HG02981 (cell line): ENCODE results near the gene SNX20.
A peak's percentile ranks its signal among the peaks of the same experiment; 100 is the strongest.

Experiments
- ATAC-seq: cut with Tn5 transposase; IDR thresholded peaks from one replicate; pipeline ENCODE4 v1.9.1; 2021; ENCODE audit warnings: mild to moderate bottlenecking, moderate library complexity; ENCODE audit not compliant: unreplicated experiment

The SNX20 gene, protein sequence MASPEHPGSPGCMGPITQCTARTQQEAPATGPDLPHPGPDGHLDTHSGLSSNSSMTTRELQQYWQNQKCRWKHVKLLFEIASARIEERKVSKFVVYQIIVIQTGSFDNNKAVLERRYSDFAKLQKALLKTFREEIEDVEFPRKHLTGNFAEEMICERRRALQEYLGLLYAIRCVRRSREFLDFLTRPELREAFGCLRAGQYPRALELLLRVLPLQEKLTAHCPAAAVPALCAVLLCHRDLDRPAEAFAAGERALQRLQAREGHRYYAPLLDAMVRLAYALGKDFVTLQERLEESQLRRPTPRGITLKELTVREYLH

DNA sequence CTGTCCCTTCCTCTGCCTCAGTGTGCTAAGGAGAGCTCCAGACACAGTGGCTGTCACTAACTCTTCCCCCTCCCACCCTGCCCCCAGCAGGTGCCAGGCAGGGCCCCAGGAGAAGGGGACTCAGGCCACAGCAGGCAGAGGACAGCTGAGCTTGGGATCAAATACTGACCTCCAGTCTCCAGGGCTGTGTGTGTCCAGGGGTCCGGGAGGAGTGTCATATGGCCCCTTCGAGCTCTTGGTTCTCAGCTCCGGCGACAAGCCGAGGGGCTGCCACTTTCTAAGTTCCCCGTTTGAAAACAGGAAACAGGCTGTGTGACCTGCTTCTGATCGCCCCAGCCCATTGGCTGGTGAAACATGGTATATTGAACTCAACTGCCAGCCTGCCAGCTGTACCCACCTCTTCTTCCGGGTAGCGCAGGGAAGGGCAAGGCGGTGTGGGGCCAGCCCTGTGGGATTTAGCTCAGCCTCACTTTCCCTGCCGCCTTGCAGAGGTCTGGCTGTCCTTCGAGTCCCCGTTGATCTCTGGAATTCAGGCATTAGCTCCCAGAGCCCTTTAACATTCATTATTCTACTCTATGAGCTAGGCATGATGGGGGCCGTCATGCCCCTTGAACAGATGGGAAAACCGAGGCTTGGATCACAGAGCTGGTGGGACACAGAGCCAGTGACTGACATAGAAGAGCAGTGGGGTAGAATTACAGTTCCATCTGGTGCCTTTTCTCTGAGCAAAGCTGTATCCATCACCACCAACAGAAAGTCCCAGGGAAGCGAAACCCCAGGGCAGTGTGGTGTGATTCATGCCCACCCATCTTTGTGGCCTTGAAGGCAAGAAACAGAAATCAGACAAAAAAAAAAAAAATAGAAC is at the start of gene SNX20:
Gene SNX20, minus strand, starts transcription at position 292 of the 865 bp plus-strand sequence. CDS start 3,786 bp downstream, outside the sequence.
- peak; percentile 44 for ATAC-seq

DNA sequence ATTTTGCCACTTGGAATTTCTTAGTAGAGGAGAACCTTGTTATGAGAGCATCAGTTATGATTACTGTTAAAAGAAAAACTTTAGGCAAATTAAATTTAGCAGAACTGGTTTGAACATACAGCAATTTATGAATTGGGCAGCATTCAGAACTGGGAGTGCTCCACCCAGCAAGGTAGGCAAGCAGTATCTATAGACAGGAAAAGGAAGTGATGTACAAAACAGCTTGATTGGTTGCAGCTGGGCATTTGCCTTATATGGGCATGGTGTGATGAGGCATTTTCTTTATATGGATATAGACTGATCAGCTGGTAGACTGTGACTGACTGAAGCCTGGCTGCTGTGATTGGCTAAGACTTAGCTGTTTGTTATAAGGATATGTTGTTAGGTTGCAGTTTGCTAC is 43.2 kb upstream of the SNX20 start:
- no peak for ATAC-seq

DNA sequence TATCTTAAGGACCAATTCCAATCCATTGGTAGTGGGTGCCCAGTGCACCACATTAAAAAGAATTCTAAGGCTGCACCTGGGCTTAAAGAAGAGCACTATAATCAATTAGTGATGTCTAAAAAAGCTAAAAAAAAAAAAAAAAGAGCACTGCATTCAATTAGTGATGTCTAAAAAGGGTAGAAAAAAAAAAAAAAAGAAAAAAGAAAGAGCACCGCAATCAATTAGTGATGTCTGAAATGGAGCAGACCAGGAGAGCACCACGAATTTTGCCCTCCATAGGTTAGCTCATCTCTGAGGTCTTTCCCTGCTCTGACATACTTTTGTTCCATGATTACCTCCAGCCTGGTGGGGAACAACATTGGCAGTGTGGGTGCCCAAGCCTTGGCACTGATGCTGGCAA is 41.8 kb upstream of the SNX20 start:
- no peak for ATAC-seq

DNA sequence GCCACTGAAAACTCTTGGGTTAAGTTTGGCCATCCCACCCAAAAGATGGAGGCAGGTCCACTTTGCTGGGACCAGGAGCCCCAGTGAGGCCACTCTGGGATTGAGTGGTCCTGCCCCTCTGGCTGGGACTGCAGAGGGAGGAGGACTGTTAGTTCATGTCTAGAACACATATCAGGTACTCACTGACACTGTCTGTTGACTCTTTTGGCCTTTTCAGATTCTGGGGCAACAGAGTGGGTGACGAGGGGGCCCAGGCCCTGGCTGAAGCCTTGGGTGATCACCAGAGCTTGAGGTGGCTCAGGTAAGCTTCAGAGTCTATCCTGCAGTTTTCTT is 41.3 kb upstream of the SNX20 start:
- ATAC-seq: no peak

DNA sequence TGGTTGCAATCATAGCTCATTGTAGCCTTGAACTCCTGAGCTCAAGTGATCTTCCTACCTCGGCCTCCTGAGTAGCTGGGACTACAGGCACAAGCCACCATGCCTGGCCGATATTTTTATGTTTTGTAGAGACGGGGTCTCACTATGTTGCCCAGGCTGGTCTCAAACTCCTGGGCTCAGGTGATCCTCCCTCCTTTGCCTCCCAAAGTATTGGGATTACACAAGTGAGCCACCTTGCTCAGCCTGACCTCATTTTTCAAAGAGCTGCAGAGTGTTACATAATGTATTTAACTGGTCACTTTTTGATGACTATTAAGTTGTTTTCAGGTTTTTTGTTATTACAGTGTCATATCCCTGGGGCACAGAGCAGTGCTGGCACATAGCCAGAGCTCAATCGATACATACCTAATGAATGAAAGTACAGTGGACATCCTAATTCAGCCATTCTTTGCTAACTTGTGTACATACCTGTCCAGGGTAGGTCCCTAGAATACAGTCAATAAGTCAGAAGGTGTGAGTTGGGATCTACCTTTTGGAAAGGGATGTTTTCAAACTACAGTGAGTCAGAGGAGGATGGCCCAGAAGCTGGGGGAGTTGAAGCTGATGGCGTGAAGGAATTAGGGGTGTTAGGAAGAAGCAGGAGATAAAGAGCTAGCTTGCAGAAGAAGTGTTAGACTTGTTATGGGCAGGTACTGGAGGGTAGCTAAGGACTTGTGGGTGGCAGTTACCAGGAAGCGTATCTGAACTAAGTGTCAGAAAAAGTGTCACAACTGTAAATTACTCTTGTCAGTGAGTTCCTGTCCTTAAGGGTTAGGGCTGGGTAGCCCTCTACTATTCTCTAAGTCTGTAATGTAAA is 40.7 kb upstream of the SNX20 start:
- no peak for ATAC-seq

DNA sequence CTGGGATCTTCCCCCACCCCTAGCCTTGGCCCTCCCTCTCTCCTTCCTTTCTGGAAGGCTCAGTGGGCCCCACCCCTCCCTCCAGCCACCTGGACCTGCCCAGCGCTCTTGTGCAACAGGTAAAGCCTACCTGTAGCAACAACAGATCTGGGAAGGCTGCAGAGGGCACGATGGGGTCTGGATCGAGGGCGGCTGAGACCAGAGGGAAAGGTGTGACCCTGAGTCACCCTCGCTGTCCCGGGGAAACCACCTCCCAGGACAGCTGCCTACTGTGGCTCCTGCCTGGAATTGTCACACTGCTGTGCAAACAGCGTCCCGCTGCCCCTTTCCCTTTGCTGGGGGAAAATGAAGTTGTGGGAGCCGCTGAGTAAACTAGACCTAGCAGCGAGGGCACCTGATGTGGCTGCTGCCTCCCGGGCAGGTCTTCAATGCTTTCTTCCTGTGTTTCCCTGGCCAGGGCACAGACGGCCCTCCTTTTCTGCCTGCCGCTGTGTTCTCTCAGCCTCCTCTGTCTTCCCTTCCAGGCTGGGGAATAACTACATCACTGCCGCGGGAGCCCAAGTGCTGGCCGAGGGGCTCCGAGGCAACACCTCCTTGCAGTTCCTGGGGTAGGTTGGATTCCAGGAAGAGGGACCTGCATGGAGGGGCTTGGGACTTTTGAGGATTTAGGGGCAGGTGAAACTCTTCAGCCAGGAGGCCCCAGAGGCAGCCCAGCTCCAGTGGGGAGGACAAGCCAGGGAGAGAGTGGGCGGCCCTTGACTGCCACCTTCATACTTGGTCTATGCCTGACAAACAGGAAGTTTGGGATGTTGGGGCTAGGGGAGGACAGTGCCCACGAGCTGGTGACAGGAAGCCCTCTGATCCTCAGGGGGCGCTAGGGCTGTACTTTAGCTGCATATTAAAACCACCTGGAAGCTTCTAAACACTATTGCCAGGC is 38.6 kb upstream of the SNX20 start:
- ATAC-seq: no peak

DNA sequence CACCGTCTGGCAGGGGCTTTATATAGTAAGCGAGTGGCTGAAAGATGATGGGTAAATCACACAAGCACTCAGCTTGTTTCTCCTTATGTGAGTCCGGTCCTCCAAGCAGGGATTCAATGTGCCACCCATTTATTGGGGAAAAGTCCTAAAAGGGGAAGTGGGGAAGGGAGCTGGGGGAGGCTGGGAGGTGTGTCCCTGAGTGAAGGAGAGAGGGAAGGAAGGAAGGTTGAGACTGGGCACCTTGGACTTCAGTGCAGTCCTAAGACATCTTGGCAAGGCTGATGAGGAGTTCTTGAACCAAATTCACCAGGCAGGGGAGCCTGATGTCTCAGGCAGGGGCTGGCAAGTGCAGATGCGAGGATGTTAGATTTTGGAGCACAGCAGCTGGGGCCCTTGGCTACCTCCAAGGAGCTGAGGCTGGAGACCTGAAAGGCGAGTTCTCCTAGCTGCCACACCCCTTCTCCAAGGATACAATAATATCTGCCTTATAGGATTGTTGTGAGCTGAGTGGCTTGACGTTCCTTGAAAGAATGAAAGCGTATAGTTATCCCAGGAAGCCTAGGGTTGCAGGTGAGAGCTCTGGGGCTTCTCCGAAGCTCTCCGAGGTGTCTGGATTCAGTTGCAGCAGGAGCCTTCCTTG is 37.8 kb upstream of the SNX20 start:
- ATAC-seq: no peak

DNA sequence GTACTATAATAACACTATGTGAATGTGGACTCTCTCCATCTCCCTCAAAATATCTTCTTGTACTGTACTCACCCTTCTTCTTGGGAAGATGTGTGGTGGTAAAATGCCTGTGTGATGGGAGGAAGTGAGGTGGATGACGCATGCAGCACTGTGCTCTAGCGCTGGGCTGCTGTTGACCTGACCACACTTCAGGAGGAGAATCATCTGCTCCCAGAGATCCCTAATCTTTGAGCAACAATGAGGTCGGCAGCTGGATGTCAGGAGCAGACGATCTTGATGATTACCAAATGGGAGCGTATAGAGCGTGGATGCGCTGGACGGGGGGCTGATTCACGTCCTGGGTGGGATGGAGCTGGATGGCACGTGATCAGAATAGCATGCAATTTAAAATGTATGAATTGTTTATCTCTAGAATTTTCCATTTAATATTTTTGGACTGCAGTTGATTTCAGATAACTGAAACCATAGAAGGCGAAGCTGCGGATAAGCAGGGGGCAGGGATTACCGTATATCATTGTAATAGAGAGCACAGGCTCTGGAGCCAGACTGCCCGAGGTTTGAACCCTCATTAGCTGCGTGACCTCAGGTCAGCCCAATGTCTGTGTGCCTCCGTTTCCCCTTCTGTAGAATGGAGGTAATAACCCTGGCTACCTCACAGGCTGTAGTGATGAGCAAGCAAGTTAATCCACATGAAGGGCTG is 37.1 kb upstream of the SNX20 start:
- no peak for ATAC-seq

DNA sequence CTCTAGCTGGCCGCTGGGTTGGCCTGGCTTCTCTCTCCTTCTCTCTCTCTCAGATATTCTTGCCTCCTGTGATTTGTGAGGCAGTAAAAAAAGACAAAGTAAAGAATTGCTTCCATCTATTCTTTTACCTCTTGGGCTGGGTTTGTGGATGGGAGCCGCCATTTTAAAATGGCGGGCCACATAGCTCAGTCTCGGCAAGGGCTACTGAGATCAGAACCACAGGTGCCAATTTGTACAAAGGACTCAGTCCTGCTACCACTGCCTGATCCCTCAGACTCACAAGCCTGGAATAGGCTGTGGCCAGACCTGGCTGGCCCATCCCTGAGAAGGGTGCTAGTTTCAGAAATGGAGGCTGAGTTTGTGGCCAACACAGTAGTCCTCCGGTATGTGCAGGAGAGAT is 36.4 kb upstream of the SNX20 start:
- ATAC-seq: no peak

DNA sequence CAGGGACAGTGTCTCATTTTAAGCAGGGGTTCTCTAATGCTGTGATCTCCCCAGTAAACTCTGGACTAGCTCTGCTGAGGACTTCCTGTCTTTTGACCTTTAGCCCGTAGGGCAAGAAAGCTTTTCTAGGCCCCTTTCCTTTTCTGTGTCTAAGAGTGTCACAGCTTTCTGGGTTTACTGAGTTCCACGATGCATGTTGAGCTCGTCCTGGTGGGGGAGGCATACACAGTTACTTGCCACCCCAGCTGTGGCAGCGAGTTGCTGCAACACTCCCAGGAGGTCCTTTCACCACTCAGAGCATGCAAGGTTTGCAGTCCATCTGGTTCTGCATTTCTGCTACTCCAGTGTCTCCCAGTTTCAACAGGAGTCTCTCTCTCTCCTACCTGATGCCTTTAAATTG is 36.0 kb upstream of the SNX20 start:
- ATAC-seq: no peak

DNA sequence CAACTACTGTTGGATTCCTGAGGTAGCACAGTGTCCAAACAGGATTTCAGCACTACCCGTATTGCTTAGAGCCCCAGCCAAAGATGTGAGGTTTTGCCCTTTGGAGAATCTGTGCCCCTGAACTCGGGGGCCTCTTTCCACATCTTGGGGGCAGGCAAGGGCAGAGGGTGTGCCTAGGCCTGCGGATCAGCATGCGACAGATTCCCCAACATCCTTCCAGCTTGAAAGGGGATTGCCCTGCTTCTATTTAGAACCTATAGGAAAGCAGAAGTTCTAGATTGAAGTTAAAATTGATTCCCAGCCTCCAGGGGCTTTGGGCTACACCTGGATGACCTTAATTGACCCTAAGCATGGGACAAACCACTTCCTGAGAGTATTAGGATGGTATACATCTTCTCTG is 31.8 kb upstream of the SNX20 start:
- no peak for ATAC-seq

DNA sequence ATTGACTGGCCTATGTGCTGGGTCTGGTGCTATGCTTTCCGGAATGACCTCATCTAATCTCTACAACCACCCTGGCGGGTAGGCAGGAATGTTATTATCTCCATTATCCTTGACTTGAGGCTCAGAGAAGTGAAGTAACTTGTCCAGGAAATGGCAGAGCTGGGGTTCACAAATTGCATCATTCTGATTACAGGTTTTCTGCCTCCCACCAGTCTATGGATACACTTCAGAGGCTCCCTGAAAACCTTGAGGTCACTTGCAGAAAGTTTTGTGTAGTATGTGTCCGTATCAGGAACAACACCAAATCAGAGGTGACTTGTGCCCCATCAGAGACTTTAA is 31.4 kb upstream of the SNX20 start:
- ATAC-seq: no peak

DNA sequence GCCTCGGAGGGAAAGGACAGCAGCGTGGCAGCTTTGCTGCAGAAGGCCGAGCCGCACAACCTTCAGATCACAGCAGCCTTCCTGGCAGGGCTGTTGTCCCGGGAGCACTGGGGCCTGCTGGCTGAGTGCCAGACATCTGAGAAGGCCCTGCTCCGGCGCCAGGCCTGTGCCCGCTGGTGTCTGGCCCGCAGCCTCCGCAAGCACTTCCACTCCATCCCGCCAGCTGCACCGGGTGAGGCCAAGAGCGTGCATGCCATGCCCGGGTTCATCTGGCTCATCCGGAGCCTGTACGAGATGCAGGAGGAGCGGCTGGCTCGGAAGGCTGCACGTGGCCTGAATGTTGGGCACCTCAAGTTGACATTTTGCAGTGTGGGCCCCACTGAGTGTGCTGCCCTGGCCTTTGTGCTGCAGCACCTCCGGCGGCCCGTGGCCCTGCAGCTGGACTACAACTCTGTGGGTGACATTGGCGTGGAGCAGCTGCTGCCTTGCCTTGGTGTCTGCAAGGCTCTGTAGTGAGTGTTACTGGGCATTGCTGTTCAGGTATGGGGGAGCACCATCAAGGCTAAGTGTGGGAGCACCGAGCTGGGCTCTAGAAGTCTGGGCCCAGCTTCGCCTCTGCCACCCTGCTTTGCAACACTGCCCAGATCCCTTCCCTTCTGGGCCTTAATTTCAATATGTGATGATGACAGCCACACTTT is 30.9 kb upstream of the SNX20 start:
- ATAC-seq: no peak

DNA sequence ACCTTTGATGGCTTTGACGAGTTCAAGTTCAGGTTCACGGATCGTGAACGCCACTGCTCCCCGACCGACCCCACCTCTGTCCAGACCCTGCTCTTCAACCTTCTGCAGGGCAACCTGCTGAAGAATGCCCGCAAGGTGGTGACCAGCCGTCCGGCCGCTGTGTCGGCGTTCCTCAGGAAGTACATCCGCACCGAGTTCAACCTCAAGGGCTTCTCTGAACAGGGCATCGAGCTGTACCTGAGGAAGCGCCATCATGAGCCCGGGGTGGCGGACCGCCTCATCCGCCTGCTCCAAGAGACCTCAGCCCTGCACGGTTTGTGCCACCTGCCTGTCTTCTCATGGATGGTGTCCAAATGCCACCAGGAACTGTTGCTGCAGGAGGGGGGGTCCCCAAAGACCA is 29.9 kb upstream of the SNX20 start:
- ATAC-seq: no peak

DNA sequence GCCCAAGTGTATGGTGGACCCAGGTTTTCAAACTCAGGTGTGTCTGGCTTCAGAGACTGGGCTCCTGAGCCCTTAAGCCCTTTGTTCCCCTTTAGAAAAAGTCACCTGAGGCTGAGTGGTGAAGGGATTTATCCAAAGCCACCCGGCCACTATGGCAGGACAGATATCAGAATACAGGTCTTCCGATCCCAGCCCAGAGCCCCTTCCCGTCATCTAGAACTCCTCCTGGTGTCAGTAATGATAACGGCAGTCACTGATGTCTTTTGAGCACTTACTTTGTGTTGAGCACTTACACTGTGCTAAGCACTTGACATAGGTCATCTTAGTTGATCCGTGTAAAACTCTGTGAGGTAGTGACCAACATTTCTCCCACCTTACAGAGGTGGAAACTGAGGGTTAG is 28.9 kb upstream of the SNX20 start:
- no peak for ATAC-seq

DNA sequence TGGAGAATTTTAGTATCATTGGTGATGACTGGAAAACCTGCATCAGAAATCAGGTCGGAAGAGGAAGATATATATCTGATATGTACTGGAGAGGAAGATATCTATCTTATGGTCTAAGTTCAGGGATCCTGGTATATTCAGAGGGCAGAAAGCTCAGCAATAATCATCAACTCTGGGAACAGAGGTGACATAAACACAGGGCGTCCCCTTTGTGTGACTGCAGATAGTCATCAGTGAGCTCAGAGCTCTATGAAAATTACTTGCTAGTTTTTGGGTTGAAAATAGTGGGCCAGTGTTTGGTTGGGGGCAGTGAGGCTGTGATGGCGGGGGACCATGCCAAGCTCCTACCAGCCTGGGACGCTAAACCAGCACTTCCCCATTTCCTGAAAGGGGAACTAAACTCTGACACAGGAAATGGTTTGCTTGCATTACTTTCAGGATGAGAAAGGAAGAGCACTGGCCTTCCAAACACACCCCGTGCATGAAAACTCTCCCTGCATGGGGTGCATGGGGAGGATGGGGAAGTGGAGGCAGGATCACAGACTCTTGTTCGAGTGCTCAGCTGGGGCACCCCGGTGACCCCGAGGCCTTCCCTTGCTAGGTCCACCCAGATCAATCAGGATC is 28.1 kb upstream of the SNX20 start:
- peak; percentile 42 for ATAC-seq

DNA sequence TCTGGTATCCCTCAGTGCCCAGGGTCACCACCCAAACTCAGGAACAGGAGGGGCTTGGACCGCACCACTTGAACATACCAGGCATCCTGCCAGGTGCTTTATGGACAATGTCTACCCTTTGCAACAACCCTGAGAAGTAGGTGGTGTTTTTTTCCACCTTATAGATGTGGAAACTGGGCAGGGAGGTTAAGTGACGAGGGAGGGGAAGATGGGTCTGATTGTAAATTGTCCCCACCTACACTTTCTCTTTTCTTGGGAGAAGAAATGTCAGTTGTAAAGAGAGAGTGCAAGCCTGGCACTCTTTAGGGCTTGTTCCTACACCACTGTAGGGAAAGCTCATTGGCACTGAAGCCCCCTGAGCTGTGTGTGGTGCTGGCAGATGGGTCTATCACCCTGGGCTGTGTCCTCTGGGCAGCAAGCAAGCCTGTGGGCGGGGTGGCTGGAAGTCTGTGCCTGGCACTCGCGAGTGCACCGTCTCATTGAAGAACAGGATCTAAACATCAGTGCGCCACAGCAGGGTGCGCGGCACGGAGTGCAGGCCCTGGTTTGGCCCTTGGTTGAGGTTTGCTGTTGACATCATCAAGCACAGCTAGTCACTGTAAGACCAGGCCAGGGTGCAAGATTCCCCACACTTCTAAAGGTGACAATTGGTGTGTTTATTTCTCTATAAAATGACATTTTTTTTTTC is 27.4 kb upstream of the SNX20 start:
- ATAC-seq: no peak

DNA sequence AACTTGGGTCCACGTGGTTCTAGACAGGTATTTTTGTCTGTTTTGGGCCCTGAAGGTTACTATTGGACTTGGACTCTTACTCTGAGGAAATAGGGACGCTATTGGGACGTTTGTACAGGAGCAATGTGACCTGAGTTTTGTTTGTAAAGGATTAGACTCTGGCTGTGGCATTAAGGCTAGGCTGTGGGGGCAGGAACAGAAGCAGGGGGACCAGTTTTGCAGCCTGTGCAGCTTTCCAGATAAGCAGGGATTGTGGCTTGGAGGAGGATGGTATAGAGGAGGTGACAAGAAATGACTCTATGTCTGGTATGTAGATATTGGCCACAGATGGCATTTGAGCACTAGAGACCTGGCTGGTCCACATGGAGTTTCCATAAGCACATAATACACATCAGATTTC is 25.1 kb upstream of the SNX20 start:
- no peak for ATAC-seq
